Spleen (tissue), 11 donors: ENCODE results near the gene LOXHD1. TPM values are rescaled to one million over a fixed set of nuclear protein-coding genes. Genes with fewer than 3 reads are reported as not detected.

Experiments used
- DNase-seq: peaks from one replicate; pipeline ENCODE4 v3.0.0-alpha.2; 2020
- H3K27ac ChIP-seq, 8 donors: fragments of 200-600 bp; sonication (generic) in 7 of 8; 1 replicate in 4 of 8; 2 replicates in 4 of 8; pipeline versions ENCODE4 v1.5.0 to v1.8.0; 2016 to 2021; ENCODE audit warnings: inconsistent platforms in 4 of 8, mild to moderate bottlenecking in 4 of 8, moderate library complexity in 1 of 8
- H3K27me3 ChIP-seq, 7 donors: fragments of 200-600 bp; sonication (generic) in 6 of 7; replicated peaks in 1 of 7; 1 replicate in 4 of 7; 2 replicates in 3 of 7; pipeline versions ENCODE4 v1.5.0 to v1.8.0; 2016 to 2021; ENCODE audit warnings: inconsistent platforms in 3 of 7, mild to moderate bottlenecking in 1 of 7
- H3K36me3 ChIP-seq, 6 donors: fragments of 200-600 bp; sonication (generic) in 5 of 6; 1 replicate in 4 of 6; 2 replicates in 2 of 6; pipeline versions ENCODE4 v1.5.0 to v1.8.0; 2016 to 2021; ENCODE audit warnings: inconsistent platforms in 2 of 6
- H3K4me1 ChIP-seq, 6 donors: fragments of 200-600 bp; sonication (generic) in 5 of 6; 1 replicate in 3 of 6; 2 replicates in 3 of 6; pipeline versions ENCODE4 v1.5.0 to v1.8.0; 2016 to 2021; ENCODE audit warnings: inconsistent platforms in 3 of 6
- H3K4me3 ChIP-seq, 8 donors: fragments of 200-600 bp; sonication (generic) in 7 of 8; 1 replicate in 4 of 8; 2 replicates in 4 of 8; pipeline versions ENCODE4 v1.5.0 to v1.8.0; 2016 to 2021; ENCODE audit warnings: inconsistent platforms in 4 of 8, mild to moderate bottlenecking in 4 of 8, moderate library complexity in 2 of 8
- H3K9me3 ChIP-seq, 8 donors: fragments of 200-600 bp; sonication (generic) in 7 of 8; 1 replicate in 4 of 8; 2 replicates in 4 of 8; pipeline versions ENCODE4 v1.5.0 to v1.8.0; 2016 to 2021; ENCODE audit warnings: inconsistent platforms in 4 of 8
- CTCF ChIP-seq, 11 experiments: fragments of 200-600 bp in 7 of 11; fragments of 450-650 bp in 4 of 11; sonication (generic) in 4 of 11; IDR thresholded peaks in 8 of 11; conservative IDR thresholded peaks in 3 of 11; 1 replicate in 7 of 11; 2 replicates in 4 of 11; pipeline versions ENCODE4 v1.4.0 to v1.8.0; 2016 to 2021; ENCODE audit warnings: antibody characterized with exemption in 11 of 11, inconsistent platforms in 4 of 11, mild to moderate bottlenecking in 1 of 11
- POLR2A ChIP-seq, 3 donors: fragments of 450-650 bp; IDR thresholded peaks; one replicate each; pipeline ENCODE4 v1.5.1; 2017; ENCODE audit warnings: antibody characterized with exemption in 3 of 3, mild to moderate bottlenecking in 1 of 3
- POLR2AphosphoS5 ChIP-seq, 3 donors: sonication (generic); formaldehyde crosslinking; IDR thresholded peaks; one replicate each; pipeline ENCODE4 v1.5.1; 2017; ENCODE audit warnings: antibody characterized with exemption in 3 of 3
- WGBS, 5 donors: extraction: QIAGEN DNeasy Blood & Tissue Kit in 3 of 5; methylation state at CpG; one replicate each; pipeline versions ENCODE4 v1.1.5 to v1.1.7; 2013 to 2018; 5-methylcytosine and 5-hydroxymethylcytosine counted together
- intact Hi-C: fragments of 100-400 bp; cut with DNase I; formaldehyde crosslinking; loops from one replicate; pipeline ENCODE4 v1.15.0; 2023; ENCODE audit warnings: low total_unique reads
- polyA plus RNA-seq, 3 donors: library from polyadenylated mRNA; stranded (reverse); fragments of 200-250 nt; gene quantifications; one replicate each; pipeline ENCODE4 v1.2.1, GENCODE V29; 2013
- total RNA-seq, 7 donors: library from RNA; depleted of rRNA in 3 of 7; stranded (reverse); fragments of >200 nt in 3 of 7; fragmentation: NEBNext Ultra II Directional in 4 of 7; extraction: Animal tissue kit (Norgen Biotek cat#: 25700) in 4 of 7; gene quantifications; one replicate each; pipeline versions ENCODE4 v1.1.0 to v1.2.1, GENCODE V29; 2016 to 2021
- donor health status: healthy with polysubstance abuse.
- donor health status: DM: no; HTN: no; CAD: no; lungs with moderate emphysema.
- donor health status: DM: no; HTN: no; CAD: no.
- donor health status: Bipolar disorder and iron deficiency.
- donor health status: healthy.
- donor health status: DM: no; HTN: no; CAD: no.
- donor health status: DM: yes; HTN: yes; CAD: no.

Gene LOXHD1
- total and polyA plus RNA-seq, 10 donors = 0.09 to 6.0 (median 2.1) TPM

DNA sequence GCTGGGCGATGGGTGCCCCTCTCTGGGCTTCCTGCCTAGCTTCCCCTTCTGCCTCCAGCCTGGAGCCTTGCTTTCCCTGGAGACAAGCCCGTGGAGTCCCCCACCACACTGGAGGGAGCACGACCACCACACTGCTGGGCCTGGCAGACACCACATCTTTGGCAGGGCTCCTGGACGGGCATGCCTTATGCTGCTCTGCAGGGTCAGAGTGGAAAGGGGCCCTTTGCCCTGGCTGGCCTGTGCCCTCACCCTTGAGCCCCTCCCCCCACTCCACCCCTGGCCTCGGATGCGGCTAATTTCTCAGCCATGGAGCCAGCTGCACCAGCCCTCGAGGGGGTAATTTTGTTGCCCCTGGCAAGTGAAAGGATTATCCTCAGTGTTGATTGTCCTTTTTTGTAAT is 194.5 kb downstream of the LOXHD1 start:
- no peaks in the 10 kb centered on the region for H3K9me3 ChIP-seq

GRCh38 chr18:46461993-46462392 is 195.0 kb downstream of the LOXHD1 start:
- H3K4me3 ChIP-seq = no peak overlapping the region
- no peak overlapping the region for H3K27ac ChIP-seq
- peak; percentile 38 for DNase-seq
- TF ChIP-seq CTCF (IDR thresholded peaks at IDR 0.05 in 8 of 11, conservative IDR thresholded peaks at IDR 0.05 in 3 of 11) = no peak
- no peak for TF ChIP-seq POLR2A (IDR thresholded peaks at IDR 0.05)
- no peak for TF ChIP-seq POLR2AphosphoS5 (IDR thresholded peaks at IDR 0.05)
- intact Hi-C loops = no loop called here
- no peaks in the 10 kb centered on the region for H3K27me3 ChIP-seq
- H3K9me3 ChIP-seq = no peaks in the 10 kb centered on the region
- peaks cover 0 to 8% (median 1%) of the 10 kb centered on the region in 6 donors for H3K4me1 ChIP-seq
- WGBS, 5 donors = 73 to 80% (median 77%) methylated on average over 6 of the region's 6 CpGs
- H3K36me3 ChIP-seq = peaks cover 0 to 29% (median 0%) of the 10 kb centered on the region in 6 donors

More for the DNA sequence above, 194.5 kb downstream of the LOXHD1 start:
- no peak overlapping the region for H3K4me3 ChIP-seq
- no peaks in the 10 kb centered on the region for H3K27me3 ChIP-seq
- H3K36me3 ChIP-seq = peaks cover 0 to 23% (median 0%) of the 10 kb centered on the region in 6 donors
- TF ChIP-seq POLR2A (IDR thresholded peaks at IDR 0.05) (no peak), POLR2AphosphoS5 (IDR thresholded peaks at IDR 0.05) (no peak), CTCF (IDR thresholded peaks at IDR 0.05 in 8 of 11, conservative IDR thresholded peaks at IDR 0.05 in 3 of 11) (no peak)
- no peak overlapping the region for H3K27ac ChIP-seq
- DNase-seq = peak; percentile 63
- WGBS, 5 donors = 32 to 55% (median 48%) methylated on average over 6 to 7 of the region's 7 CpGs
- intact Hi-C loops = no loop called here
- H3K4me1 ChIP-seq = peaks cover 0 to 8% (median 1%) of the 10 kb centered on the region in 6 donors

- no peak for TF ChIP-seq POLR2A (IDR thresholded peaks at IDR 0.05)
- TF ChIP-seq CTCF (IDR thresholded peaks at IDR 0.05 in 8 of 11, conservative IDR thresholded peaks at IDR 0.05 in 3 of 11) = no peak
- TF ChIP-seq POLR2AphosphoS5 (IDR thresholded peaks at IDR 0.05) = no peak
- no peaks in the 10 kb centered on the region for H3K9me3 ChIP-seq
- H3K36me3 ChIP-seq = peaks cover 0 to 41% (median 0%) of the 10 kb centered on the region in 6 donors
- DNase-seq = peak; percentile 19
- no peak overlapping the region for H3K4me3 ChIP-seq
- intact Hi-C loops = no loop called here
- no peak overlapping the region for H3K27ac ChIP-seq
- H3K27me3 ChIP-seq = no peaks in the 10 kb centered on the region
- H3K4me1 ChIP-seq = peaks cover 0 to 3% (median 0%) of the 10 kb centered on the region in 6 donors
- WGBS, 5 donors = 81 to 95% (median 88%) methylated on average over 5 of the region's 5 CpGs
Observed at GRCh38 chr18:46460754-46461153, 196.3 kb downstream of the LOXHD1 start.

DNA sequence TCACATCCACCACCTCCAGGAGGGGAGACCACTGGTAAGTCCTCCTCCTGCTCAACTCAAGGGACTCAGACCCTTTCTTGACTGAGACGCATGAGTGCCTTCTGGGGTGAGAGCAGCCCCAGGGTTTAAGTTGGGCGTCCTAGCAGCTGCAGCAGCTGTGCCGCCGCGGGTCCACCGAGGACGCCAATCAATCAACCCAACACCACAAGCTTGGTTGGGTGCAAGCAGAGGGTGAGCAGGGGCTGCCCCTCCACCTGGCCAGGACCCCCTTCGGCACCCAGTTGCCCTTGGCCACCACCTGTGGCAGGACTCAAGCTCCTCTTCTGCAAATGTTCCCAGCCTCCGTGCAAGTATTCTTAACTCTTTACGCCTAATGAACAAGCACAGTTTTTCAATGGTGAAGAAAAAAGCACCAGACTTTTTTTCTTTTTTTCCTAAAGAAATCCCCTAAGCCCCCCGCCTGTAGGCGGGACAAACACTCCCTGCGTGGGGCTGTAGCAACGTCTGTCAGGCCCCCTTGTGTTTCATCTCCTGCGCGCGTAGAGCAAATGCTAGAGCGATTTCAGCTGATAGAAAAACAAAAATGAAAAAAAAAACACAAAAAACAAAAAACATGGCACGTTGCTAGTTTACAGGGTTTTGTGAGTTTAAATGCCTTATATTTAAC is 197.1 kb downstream of the LOXHD1 start:
- H3K9me3 ChIP-seq = no peaks in the 10 kb centered on the region
- no peaks in the 10 kb centered on the region for H3K27me3 ChIP-seq
- H3K27ac ChIP-seq = no peak overlapping the region
- H3K4me1 ChIP-seq = no peaks in the 10 kb centered on the region
- TF ChIP-seq POLR2AphosphoS5 (IDR thresholded peaks at IDR 0.05) (peak in 1 of 3 donors; percentile 7), CTCF (IDR thresholded peaks at IDR 0.05 in 8 of 11, conservative IDR thresholded peaks at IDR 0.05 in 3 of 11) (no peak), POLR2A (IDR thresholded peaks at IDR 0.05) (no peak)
- 88 to 91% (median 88%) methylated on average over 12 to 19 of the region's 19 CpGs for WGBS, 5 donors
- H3K36me3 ChIP-seq = peaks cover 0 to 46% (median 0%) of the 10 kb centered on the region in 6 donors
- DNase-seq = peak; percentile 67
- H3K4me3 ChIP-seq = no peak overlapping the region
- intact Hi-C loops = no loop called here
